Neural cell (in vitro differentiated cells): Measurements from ENCODE around the gene RPS2. TPM values are rescaled to one million over a fixed set of nuclear protein-coding genes. Genes with fewer than 3 reads are reported as not detected.
"Not testable (repeated sequence)": the region's sequence is repeated elsewhere in the genome, so short reads cannot be mapped to it uniquely, and the experiment has no call there.

Source experiments
- H2AFZ ChIP-seq: fragments of 200-600, 300-800 bp; sonication (generic), shearing (Covaris generic); 2 replicates; pipeline ENCODE4 v1.6.0; 2014; ENCODE audit warnings: low read depth, mild to moderate bottlenecking, antibody characterized with exemption, low read length, moderate library complexity
- H3F3A ChIP-seq: fragments of 200-600 bp; shearing (Covaris generic); 2 replicates; pipeline ENCODE4 v1.6.1; 2016; ENCODE audit warnings: mild to moderate bottlenecking, moderate library complexity, mixed read lengths, antibody characterized with exemption, low read length; ENCODE audit not compliant: insufficient read depth, poor library complexity, severe bottlenecking
- H3K27ac ChIP-seq: fragments of 200-600, 300-800 bp; sonication (generic), shearing (Covaris generic); 2 replicates; pipeline ENCODE4 v1.5.1; 2014; ENCODE audit warnings: mild to moderate bottlenecking, low read length, moderate library complexity
- H3K27me3 ChIP-seq: fragments of 300-800, 200-600 bp; sonication (generic), shearing (Covaris generic); 2 replicates; pipeline ENCODE4 v1.6.0; 2014; ENCODE audit warnings: mild to moderate bottlenecking, low read depth, low read length, moderate library complexity; ENCODE audit not compliant: insufficient read depth
- H3K36me3 ChIP-seq: fragments of 300-800, 200-600 bp; sonication (generic), shearing (Covaris generic); 2 replicates; pipeline ENCODE4 v1.5.1; 2014; ENCODE audit warnings: mild to moderate bottlenecking, antibody characterized with exemption, low read length, moderate library complexity; ENCODE audit not compliant: insufficient read depth
- H3K4me2 ChIP-seq: fragments of 300-800, 200-600 bp; sonication (generic), shearing (Covaris generic); 2 replicates; pipeline ENCODE4 v1.6.0; 2014; ENCODE audit warnings: mild to moderate bottlenecking, low read length
- H3K4me3 ChIP-seq: fragments of 300-800, 200-600 bp; sonication (generic), shearing (Covaris generic); 2 replicates; pipeline ENCODE4 v1.5.1; 2014; ENCODE audit warnings: mild to moderate bottlenecking, low read length, moderate library complexity
- H3K79me2 ChIP-seq: fragments of 200-600 bp; shearing (Covaris generic); replicated peaks from 2 replicates; pipeline ENCODE4 v1.6.0; 2014; ENCODE audit warnings: mild to moderate bottlenecking, low read length, moderate library complexity; ENCODE audit not compliant: insufficient read depth
- H3K9ac ChIP-seq: fragments of 300-800, 200-600 bp; sonication (generic), shearing (Covaris generic); 2 replicates; pipeline ENCODE4 v1.6.1; 2016; ENCODE audit warnings: mild to moderate bottlenecking, low read length, mixed read lengths
- H3K9me2 ChIP-seq: fragments of 200-600 bp; shearing (Covaris generic); 2 replicates; pipeline ENCODE4 v1.6.1; 2016; ENCODE audit warnings: mild to moderate bottlenecking, low read length, mixed read lengths; ENCODE audit not compliant: insufficient read depth
- H3K9me3 ChIP-seq: fragments of 200-600, 300-800 bp; sonication (generic), shearing (Covaris generic); 2 replicates; pipeline ENCODE4 v1.6.1; 2016; ENCODE audit warnings: mild to moderate bottlenecking, mixed run types, low read length, moderate library complexity, mixed read lengths
- H4K20me1 ChIP-seq: fragments of 200-600 bp; shearing (Covaris generic); 2 replicates; pipeline ENCODE4 v1.6.1; 2016; ENCODE audit warnings: mild to moderate bottlenecking, mixed run types; ENCODE audit not compliant: insufficient read depth
- EP300 ChIP-seq: fragments of 450-650 bp; conservative IDR thresholded peaks from 2 replicates; pipeline ENCODE4 v1.6.1; 2014; ENCODE audit warnings: antibody characterized with exemption, mild to moderate bottlenecking, moderate library complexity; ENCODE audit not compliant: poor library complexity, severe bottlenecking
- EZH2 ChIP-seq: fragments of 200-600, 300-800 bp; shearing (Covaris generic), sonication (generic); IDR thresholded peaks from 2 replicates; pipeline ENCODE4 v1.6.1; 2014; ENCODE audit warnings: antibody characterized with exemption, low read length, borderline replicate concordance, mild to moderate bottlenecking; ENCODE audit not compliant: insufficient read depth, poor library complexity, severe bottlenecking
- MXI1 ChIP-seq: fragments of 450-650 bp; conservative IDR thresholded peaks from 2 replicates; pipeline ENCODE4 v1.6.1; 2014; ENCODE audit warnings: antibody characterized with exemption, mild to moderate bottlenecking; ENCODE audit not compliant: poor library complexity, severe bottlenecking
- POLR2AphosphoS5 ChIP-seq: IDR thresholded peaks from 2 replicates; pipeline ENCODE4 v1.6.1; 2012
- RAD21 ChIP-seq: fragments of 450-650 bp; conservative IDR thresholded peaks from 2 replicates; pipeline ENCODE4 v1.6.1; 2014; ENCODE audit warnings: antibody characterized with exemption, mild to moderate bottlenecking, moderate library complexity
- SMC3 ChIP-seq: fragments of 450-650 bp; conservative IDR thresholded peaks from 2 replicates; pipeline ENCODE4 v1.6.1; 2014; ENCODE audit warnings: antibody characterized with exemption, mild to moderate bottlenecking, moderate library complexity; ENCODE audit not compliant: poor library complexity
- TAF1 ChIP-seq: IDR thresholded peaks from 2 replicates; pipeline ENCODE4 v1.6.1; 2012; ENCODE audit warnings: low read depth
- polyA plus RNA-seq: library from polyadenylated mRNA; depleted of rRNA; stranded (reverse); fragments of >200 nt; gene quantifications from 2 replicates; pipeline ENCODE4 v1.2.3, GENCODE V29; 2014
- TF ChIP-seq, protein P1 (sequence below): IDR thresholded peaks from 2 replicates; pipeline ENCODE4 v1.6.1; 2012; ENCODE audit warnings: borderline replicate concordance
- TF ChIP-seq, protein P2 (sequence below): fragments of 450-650 bp; IDR thresholded peaks from 2 replicates; pipeline ENCODE4 v1.5.1; 2014; ENCODE audit warnings: antibody characterized with exemption, mild to moderate bottlenecking, moderate library complexity; ENCODE audit not compliant: poor library complexity, severe bottlenecking

The RPS2 gene
- polyA plus RNA-seq, 1 donor from 2014 or later = 1,393 TPM

DNA sequence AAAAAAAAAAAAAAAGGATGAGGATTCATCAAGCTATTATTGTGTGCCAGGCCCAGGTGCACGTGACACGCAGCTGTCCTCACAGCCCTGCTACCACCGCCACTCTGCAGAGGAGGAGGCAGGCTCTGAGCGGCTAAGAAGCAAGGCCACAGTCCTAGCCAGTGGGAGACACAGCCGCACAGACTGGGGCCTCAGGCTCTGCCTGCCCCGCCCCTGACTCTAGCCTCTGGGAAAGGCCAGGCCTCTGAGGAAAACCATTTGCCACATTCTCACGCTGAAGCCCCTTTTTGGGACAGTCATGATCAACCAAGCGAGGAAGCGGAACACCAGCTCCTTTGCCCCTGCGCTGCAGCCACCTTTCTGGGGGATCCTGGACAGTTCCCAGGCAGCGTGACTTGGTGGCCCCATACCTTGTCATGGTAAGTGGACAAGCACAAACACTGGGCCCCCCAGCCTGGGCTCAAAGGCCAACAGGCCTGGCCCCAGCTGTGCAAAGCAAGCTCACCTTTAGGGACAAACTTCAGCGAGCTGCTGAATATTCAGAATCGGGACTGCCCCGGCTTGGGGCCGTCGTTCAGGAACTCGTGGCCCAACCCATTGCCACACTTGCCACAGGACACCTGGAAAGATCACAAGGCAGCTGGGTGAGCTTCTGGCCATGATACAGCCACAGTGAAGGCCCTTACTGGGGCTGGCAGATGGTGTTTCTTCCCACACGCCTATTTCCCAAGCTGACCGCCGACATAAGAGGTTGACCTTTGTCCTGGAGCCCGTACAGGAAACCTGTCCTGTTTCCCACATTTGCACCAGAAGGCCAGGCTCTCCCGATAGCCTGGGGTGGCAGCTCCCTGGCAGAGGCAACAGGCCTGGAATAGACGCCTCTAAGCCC, 24.1 kb downstream of the RPS2 start:
- Histone ChIP-seq H3K4me2 (no peak overlapping the region), H3K27me3 (no peaks in the 10 kb centered on the region), H4K20me1 (no peaks in the 10 kb centered on the region), H3K9me2 (no peaks in the 10 kb centered on the region), H3K79me2 (no peaks in the 10 kb centered on the region), H3K9me3 (no peaks in the 10 kb centered on the region), H2AFZ (no peak overlapping the region), H3K4me3 (no peak overlapping the region), H3F3A (no peaks in the 10 kb centered on the region), H3K9ac (no peak overlapping the region), H3K36me3 (no peaks in the 10 kb centered on the region), H3K27ac (no peak overlapping the region)
- TF ChIP-seq MXI1 (no peak), EP300 (no peak), TAF1 (no peak), EZH2 (no peak), RAD21 (no peak), POLR2AphosphoS5 (no peak), SMC3 (no peak)
- TF ChIP-seq, protein P1, sequence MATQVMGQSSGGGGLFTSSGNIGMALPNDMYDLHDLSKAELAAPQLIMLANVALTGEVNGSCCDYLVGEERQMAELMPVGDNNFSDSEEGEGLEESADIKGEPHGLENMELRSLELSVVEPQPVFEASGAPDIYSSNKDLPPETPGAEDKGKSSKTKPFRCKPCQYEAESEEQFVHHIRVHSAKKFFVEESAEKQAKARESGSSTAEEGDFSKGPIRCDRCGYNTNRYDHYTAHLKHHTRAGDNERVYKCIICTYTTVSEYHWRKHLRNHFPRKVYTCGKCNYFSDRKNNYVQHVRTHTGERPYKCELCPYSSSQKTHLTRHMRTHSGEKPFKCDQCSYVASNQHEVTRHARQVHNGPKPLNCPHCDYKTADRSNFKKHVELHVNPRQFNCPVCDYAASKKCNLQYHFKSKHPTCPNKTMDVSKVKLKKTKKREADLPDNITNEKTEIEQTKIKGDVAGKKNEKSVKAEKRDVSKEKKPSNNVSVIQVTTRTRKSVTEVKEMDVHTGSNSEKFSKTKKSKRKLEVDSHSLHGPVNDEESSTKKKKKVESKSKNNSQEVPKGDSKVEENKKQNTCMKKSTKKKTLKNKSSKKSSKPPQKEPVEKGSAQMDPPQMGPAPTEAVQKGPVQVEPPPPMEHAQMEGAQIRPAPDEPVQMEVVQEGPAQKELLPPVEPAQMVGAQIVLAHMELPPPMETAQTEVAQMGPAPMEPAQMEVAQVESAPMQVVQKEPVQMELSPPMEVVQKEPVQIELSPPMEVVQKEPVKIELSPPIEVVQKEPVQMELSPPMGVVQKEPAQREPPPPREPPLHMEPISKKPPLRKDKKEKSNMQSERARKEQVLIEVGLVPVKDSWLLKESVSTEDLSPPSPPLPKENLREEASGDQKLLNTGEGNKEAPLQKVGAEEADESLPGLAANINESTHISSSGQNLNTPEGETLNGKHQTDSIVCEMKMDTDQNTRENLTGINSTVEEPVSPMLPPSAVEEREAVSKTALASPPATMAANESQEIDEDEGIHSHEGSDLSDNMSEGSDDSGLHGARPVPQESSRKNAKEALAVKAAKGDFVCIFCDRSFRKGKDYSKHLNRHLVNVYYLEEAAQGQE = no peak
- TF ChIP-seq, protein P2, sequence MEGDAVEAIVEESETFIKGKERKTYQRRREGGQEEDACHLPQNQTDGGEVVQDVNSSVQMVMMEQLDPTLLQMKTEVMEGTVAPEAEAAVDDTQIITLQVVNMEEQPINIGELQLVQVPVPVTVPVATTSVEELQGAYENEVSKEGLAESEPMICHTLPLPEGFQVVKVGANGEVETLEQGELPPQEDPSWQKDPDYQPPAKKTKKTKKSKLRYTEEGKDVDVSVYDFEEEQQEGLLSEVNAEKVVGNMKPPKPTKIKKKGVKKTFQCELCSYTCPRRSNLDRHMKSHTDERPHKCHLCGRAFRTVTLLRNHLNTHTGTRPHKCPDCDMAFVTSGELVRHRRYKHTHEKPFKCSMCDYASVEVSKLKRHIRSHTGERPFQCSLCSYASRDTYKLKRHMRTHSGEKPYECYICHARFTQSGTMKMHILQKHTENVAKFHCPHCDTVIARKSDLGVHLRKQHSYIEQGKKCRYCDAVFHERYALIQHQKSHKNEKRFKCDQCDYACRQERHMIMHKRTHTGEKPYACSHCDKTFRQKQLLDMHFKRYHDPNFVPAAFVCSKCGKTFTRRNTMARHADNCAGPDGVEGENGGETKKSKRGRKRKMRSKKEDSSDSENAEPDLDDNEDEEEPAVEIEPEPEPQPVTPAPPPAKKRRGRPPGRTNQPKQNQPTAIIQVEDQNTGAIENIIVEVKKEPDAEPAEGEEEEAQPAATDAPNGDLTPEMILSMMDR = no peak

DNA sequence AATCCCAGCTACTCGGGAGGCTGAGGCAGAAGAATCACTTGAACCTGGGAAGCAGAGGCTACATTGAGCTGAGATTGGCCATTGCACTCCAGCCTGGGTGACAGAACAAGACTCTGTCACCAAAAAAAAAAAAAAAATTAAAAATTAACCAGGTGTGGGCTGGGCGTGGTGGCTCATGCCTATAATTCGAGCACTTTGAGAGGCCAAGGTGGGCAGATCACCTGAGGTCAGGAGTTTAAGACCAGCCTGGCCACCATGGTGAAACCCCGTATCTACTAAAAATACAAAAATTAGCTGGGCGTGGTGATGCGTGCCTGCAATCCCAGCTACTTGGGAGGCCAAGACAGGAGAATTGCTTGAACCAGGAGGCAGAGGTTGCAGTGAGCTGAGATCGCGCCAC, 24.8 kb downstream of the RPS2 start:
- H3K27me3 ChIP-seq, H3K4me2 ChIP-seq, H3K9me3 ChIP-seq, H3K36me3 ChIP-seq, H3K9me2 ChIP-seq, H3F3A ChIP-seq, H3K9ac ChIP-seq, H3K79me2 ChIP-seq, H2AFZ ChIP-seq, H3K4me3 ChIP-seq, H3K27ac ChIP-seq, H4K20me1 ChIP-seq: not testable (repeated sequence)
